Esophagus squamous epithelium (tissue), 5 donors: Measurements from ENCODE around the gene TRIM24. TPM values are rescaled to one million over a fixed set of nuclear protein-coding genes. Genes with fewer than 3 reads are reported as not detected.

ENCODE experiments used
- DNase-seq: peaks from one replicate; lab custom pipeline; 2025; lab: John Stamatoyannopoulos, UW
- H3K27ac ChIP-seq, 4 donors: fragments of 200-600 bp; sonication (generic); one replicate each; pipeline ENCODE4 v1.5.1; 2016 to 2019; ENCODE audit warnings: mild to moderate bottlenecking in 1 of 4
- H3K27me3 ChIP-seq, 4 donors: fragments of 200-600 bp; sonication (generic); 1 replicate in 3 of 4; 2 replicates in 1 of 4; pipeline versions ENCODE4 v1.5.1 to v1.6.0; 2017 to 2021; ENCODE audit warnings: antibody characterized with exemption in 1 of 4
- H3K36me3 ChIP-seq, 3 donors: fragments of 200-600 bp; sonication (generic); one replicate each; pipeline ENCODE4 v1.5.1; 2016 to 2019
- H3K4me1 ChIP-seq, 3 donors: fragments of 200-600 bp; sonication (generic); one replicate each; pipeline ENCODE4 v1.5.1; 2017 to 2019
- H3K4me3 ChIP-seq, 4 donors: fragments of 200-600 bp; sonication (generic); 1 replicate in 3 of 4; 2 replicates in 1 of 4; pipeline ENCODE4 v1.5.1; 2016 to 2019; ENCODE audit warnings: mild to moderate bottlenecking in 2 of 4, moderate library complexity in 1 of 4
- H3K9me3 ChIP-seq, 3 donors: fragments of 200-600 bp; sonication (generic); one replicate each; pipeline ENCODE4 v1.5.1; 2016 to 2019
- CTCF ChIP-seq, 6 experiments: fragments of 450-650 bp in 4 of 6; fragments of 200-600 bp in 2 of 6; sonication (generic) in 2 of 6; IDR thresholded peaks; one replicate each; pipeline ENCODE4 v1.5.1; 2016 to 2019; ENCODE audit warnings: antibody characterized with exemption in 6 of 6, mild to moderate bottlenecking in 4 of 6, moderate library complexity in 4 of 6
- POLR2A ChIP-seq, 4 donors: fragments of 450-650 bp; IDR thresholded peaks; one replicate each; pipeline ENCODE4 v1.6.1; 2017; ENCODE audit warnings: antibody characterized with exemption in 4 of 4, mild to moderate bottlenecking in 4 of 4, moderate library complexity in 3 of 4
- WGBS, 2 donors: methylation state at CpG; one replicate each; pipeline ENCODE4 v1.1.5; 2018; 5-methylcytosine and 5-hydroxymethylcytosine counted together
- intact Hi-C: fragments of 100-400 bp; cut with DNase I; formaldehyde crosslinking; loops from one replicate; pipeline ENCODE4 v1.15.0; 2022
- total RNA-seq, 4 donors: library from RNA; depleted of rRNA; stranded (reverse); fragments of >200 nt; gene quantifications; one replicate each; pipeline ENCODE4 v1.1.0, GENCODE V29; 2016
- donor health status: DM: yes; HTN: yes; CAD: no.

Gene TRIM24
- total RNA-seq, 4 donors from 2014 or later = 8.3 to 17.5 (median 15.0) TPM

GRCh38 chr7:138542183-138542582 is 82.1 kb downstream of the TRIM24 start:
- no peak overlapping the region for H3K27ac ChIP-seq
- no peaks in the 10 kb centered on the region for H3K27me3 ChIP-seq
- 79 to 95% methylated on average over 2 of the region's 2 CpGs for WGBS, 2 donors
- TF ChIP-seq CTCF (IDR thresholded peaks at IDR 0.05) (no peak), POLR2A (IDR thresholded peaks at IDR 0.05) (no peak)
- peaks cover 0 to 97% (median 0%) of the 10 kb centered on the region in 3 donors for H3K36me3 ChIP-seq
- no peaks in the 10 kb centered on the region for H3K4me1 ChIP-seq
- no peak for DNase-seq
- intact Hi-C loops = no loop called here
- H3K9me3 ChIP-seq = no peaks in the 10 kb centered on the region
- H3K4me3 ChIP-seq = no peak overlapping the region

GRCh38 chr7:138543739-138544138 is 83.7 kb downstream of the TRIM24 start:
- TF ChIP-seq CTCF (IDR thresholded peaks at IDR 0.05) (no peak), POLR2A (IDR thresholded peaks at IDR 0.05) (no peak)
- intact Hi-C loops = no loop called here
- 93 to 96% methylated on average over 2 of the region's 2 CpGs for WGBS, 2 donors
- H3K36me3 ChIP-seq = peaks cover 0 to 96% (median 0%) of the 10 kb centered on the region in 3 donors
- H3K4me3 ChIP-seq = no peak overlapping the region
- no peaks in the 10 kb centered on the region for H3K4me1 ChIP-seq
- no peaks in the 10 kb centered on the region for H3K9me3 ChIP-seq
- no peak overlapping the region for H3K27ac ChIP-seq
- no peak for DNase-seq
- no peaks in the 10 kb centered on the region for H3K27me3 ChIP-seq

- no peaks in the 10 kb centered on the region for H3K27me3 ChIP-seq
- H3K36me3 ChIP-seq = peaks cover 0 to 94% (median 0%) of the 10 kb centered on the region in 3 donors
- H3K27ac ChIP-seq = no peak overlapping the region
- TF ChIP-seq POLR2A (IDR thresholded peaks at IDR 0.05) (no peak), CTCF (IDR thresholded peaks at IDR 0.05) (no peak)
- H3K4me1 ChIP-seq = no peaks in the 10 kb centered on the region
- intact Hi-C loops = no loop called here
- no peaks in the 10 kb centered on the region for H3K9me3 ChIP-seq
- WGBS, 2 donors = 79 to 87% methylated on average over 6 of the region's 6 CpGs
- no peak for DNase-seq
- H3K4me3 ChIP-seq = no peak overlapping the region
Observed at GRCh38 chr7:138545123-138545522, 85.1 kb downstream of the TRIM24 start.

- no peaks in the 10 kb centered on the region for H3K9me3 ChIP-seq
- peaks cover 3 to 94% (median 3%) of the 10 kb centered on the region in 3 donors for H3K36me3 ChIP-seq
- intact Hi-C loops = no loop called here
- no peak overlapping the region for H3K27ac ChIP-seq
- no peak for TF ChIP-seq POLR2A (IDR thresholded peaks at IDR 0.05)
- TF ChIP-seq CTCF (IDR thresholded peaks at IDR 0.05) = no peak
- H3K27me3 ChIP-seq = no peaks in the 10 kb centered on the region
- H3K4me1 ChIP-seq = no peaks in the 10 kb centered on the region
- 67 to 87% methylated on average over 5 of the region's 5 CpGs for WGBS, 2 donors
- no peak overlapping the region for H3K4me3 ChIP-seq
- DNase-seq = no peak
Observed at GRCh38 chr7:138546064-138546619, 86.1 kb downstream of the TRIM24 start.

GRCh38 chr7:138546829-138547228 is 86.8 kb downstream of the TRIM24 start:
- no peaks in the 10 kb centered on the region for H3K9me3 ChIP-seq
- H3K27me3 ChIP-seq = no peaks in the 10 kb centered on the region
- intact Hi-C loops = no loop called here
- no peak overlapping the region for H3K4me3 ChIP-seq
- WGBS, 2 donors = 93 to 94% methylated on average over 2 of the region's 2 CpGs
- H3K36me3 ChIP-seq = peaks cover 8 to 94% (median 8%) of the 10 kb centered on the region in 3 donors
- no peak for DNase-seq
- TF ChIP-seq POLR2A (IDR thresholded peaks at IDR 0.05) (no peak), CTCF (IDR thresholded peaks at IDR 0.05) (no peak)
- H3K27ac ChIP-seq = no peak overlapping the region
- no peaks in the 10 kb centered on the region for H3K4me1 ChIP-seq
